Adrenal gland (tissue), 12 donors: Measurements from ENCODE around the gene FGF8. TPM values are rescaled to one million over a fixed set of nuclear protein-coding genes. Genes with fewer than 3 reads are reported as not detected.

ENCODE experiments used
- DNase-seq, 7 donors: peaks; one replicate each; pipeline ENCODE4 v3.0.0-alpha.2; 2019 to 2020
- H3K27ac ChIP-seq, 5 donors: fragments of 200-600 bp; sonication (generic) in 4 of 5; 1 replicate in 3 of 5; 2 replicates in 2 of 5; pipeline versions ENCODE4 v1.5.1 to v1.8.0; 2016 to 2020; ENCODE audit warnings: mild to moderate bottlenecking in 1 of 5
- H3K27me3 ChIP-seq: fragments of 200-600 bp; 2 replicates; pipeline ENCODE4 v1.8.0; 2021
- H3K36me3 ChIP-seq, 2 donors: fragments of 200-600 bp; replicated peaks in 1 of 2; 1 replicate in 1 of 2; 2 replicates in 1 of 2; pipeline versions ENCODE4 v1.5.1 to v1.8.0; 2018 to 2022
- H3K4me1 ChIP-seq, 2 donors: fragments of 200-600 bp; replicated peaks in 1 of 2; 1 replicate in 1 of 2; 2 replicates in 1 of 2; pipeline versions ENCODE4 v1.5.1 to v1.8.0; 2018 to 2021
- H3K4me3 ChIP-seq, 4 donors: fragments of 200-600 bp; sonication (generic) in 3 of 4; one replicate each; pipeline ENCODE4 v1.5.1; 2016 to 2018
- H3K9me3 ChIP-seq, 3 donors: fragments of 200-600 bp; sonication (generic) in 1 of 3; replicated peaks in 1 of 3; 1 replicate in 2 of 3; 2 replicates in 1 of 3; pipeline versions ENCODE4 v1.5.1 to v1.8.0; 2016 to 2021
- CTCF ChIP-seq, 6 experiments: fragments of 450-650 bp in 4 of 6; fragments of 200-600 bp in 2 of 6; sonication (generic) in 1 of 6; IDR thresholded peaks; 1 replicate in 5 of 6; 2 replicates in 1 of 6; pipeline versions ENCODE4 v1.5.1 to v1.8.0; 2016 to 2021; ENCODE audit warnings: antibody characterized with exemption in 6 of 6, mild to moderate bottlenecking in 2 of 6, moderate library complexity in 1 of 6
- POLR2A ChIP-seq, 2 donors: fragments of 450-650 bp; IDR thresholded peaks; one replicate each; pipeline ENCODE4 v1.6.1; 2017; ENCODE audit warnings: antibody characterized with exemption in 2 of 2, mild to moderate bottlenecking in 2 of 2, moderate library complexity in 1 of 2
- WGBS, 4 donors: extraction: QIAGEN DNeasy Blood & Tissue Kit in 2 of 4; methylation state at CpG; one replicate each; pipeline versions ENCODE4 v1.1.5 to v1.1.7; 2013 to 2017; 5-methylcytosine and 5-hydroxymethylcytosine counted together
- intact Hi-C, 2 donors: fragments of 100-400 bp; cut with DNase I; formaldehyde crosslinking; loops; one replicate each; pipeline versions ENCODE4 v1.14.1 to v1.15.0; 2022 to 2023
- polyA plus RNA-seq, 3 donors: library from polyadenylated mRNA; stranded (reverse); fragments of 200-250 nt in 2 of 3; fragments of 350-450 nt in 1 of 3; fragmentation: Illumina TruSeq in 1 of 3; extraction: RNeasy Lipid Tissue Mini Kit (QIAGEN cat#74804) in 1 of 3; gene quantifications; one replicate each; pipeline ENCODE4 v1.2.3, GENCODE V29; 2013 to 2014
- total RNA-seq, 9 donors: library from RNA; depleted of rRNA in 4 of 9; stranded (reverse); fragments of >200 nt in 4 of 9; fragments of 120-200 nt in 1 of 9; fragmentation: NEBNext Ultra II Directional in 1 of 9; extraction: Animal tissue kit (Norgen Biotek cat#: 25700) in 1 of 9; gene quantifications; one replicate each; pipeline versions ENCODE4 v1.1.0 to v1.2.4, GENCODE V29; 2013 to 2023
- donor health status: healthy with polysubstance abuse.
- donor health status: Bipolar disorder and iron deficiency.
- donor health status: DM: yes; HTN: yes; CAD: no.
- donor health status: DM: no; HTN: no; CAD: no.
- donor health status: DM: no; HTN: no; CAD: no.
- donor health status: DM: yes; HTN: yes; CAD: no.

Gene FGF8
- total and polyA plus RNA-seq, 12 donors = not detected

- Histone ChIP-seq H3K4me3 (no peak overlapping the region), H3K27me3 (peaks cover 44% of the 10 kb centered on the region), H3K27ac (no peak overlapping the region), H3K36me3 (no peaks in the 10 kb centered on the region), H3K4me1 (peaks cover 29 to 34% of the 10 kb centered on the region in 2 donors), H3K9me3 (no peaks in the 10 kb centered on the region)
- intact Hi-C loops = loop anchor here in 1 of 2 donors (5.0 kb wide), 1 partner anchor 566 kb away; no protein-coding TSS in a partner anchor
- no peak for DNase-seq
- no peak for TF ChIP-seq CTCF (IDR thresholded peaks at IDR 0.05)
- TF ChIP-seq POLR2A (IDR thresholded peaks at IDR 0.05) = no peak
- 69 to 77% (median 72%) methylated on average over 6 to 12 of the region's 12 CpGs for WGBS, 4 donors
These were observed 2.4 kb upstream of the FGF8 start for GRCh38 chr10:101778151-101778780.

- no peak overlapping the region for H3K4me3 ChIP-seq
- peaks cover 27 to 31% of the 10 kb centered on the region in 2 donors for H3K4me1 ChIP-seq
- peaks cover 50% of the 10 kb centered on the region for H3K27me3 ChIP-seq
- intact Hi-C loops = loop anchor here in 1 of 2 donors (5.0 kb wide), 1 partner anchor 565 kb away; no protein-coding TSS in a partner anchor
- H3K36me3 ChIP-seq = no peaks in the 10 kb centered on the region
- WGBS, 4 donors = 91 to 94% (median 92%) methylated on average over 3 of the region's 3 CpGs
- H3K9me3 ChIP-seq = no peaks in the 10 kb centered on the region
- H3K27ac ChIP-seq = no peak overlapping the region
- no peak for TF ChIP-seq CTCF (IDR thresholded peaks at IDR 0.05)
- no peak for TF ChIP-seq POLR2A (IDR thresholded peaks at IDR 0.05)
- DNase-seq = no peak
These were observed 1.8 kb upstream of the FGF8 start for GRCh38 chr10:101777619-101778145.

- TF ChIP-seq CTCF (IDR thresholded peaks at IDR 0.05) (no peak), POLR2A (IDR thresholded peaks at IDR 0.05) (no peak)
These were observed 375 bp upstream of the FGF8 start for GRCh38 chr10:101776161-101776817.

GRCh38 chr10:101774589-101775272 lies 1.2 kb downstream of the FGF8 start:
- intact Hi-C loops = loop anchor here in 1 of 2 donors (5.0 kb wide), 1 partner anchor 562 kb away; no protein-coding TSS in a partner anchor
- Histone ChIP-seq H3K4me1 (peaks cover 15 to 21% of the 10 kb centered on the region in 2 donors), H3K27me3 (peaks cover 75% of the 10 kb centered on the region), H3K4me3 (no peak overlapping the region), H3K9me3 (no peaks in the 10 kb centered on the region), H3K36me3 (no peaks in the 10 kb centered on the region), H3K27ac (no peak overlapping the region)
- 5 to 15% (median 9%) methylated on average over 10 to 32 of the region's 32 CpGs for WGBS, 4 donors
- DNase-seq = no peak
- TF ChIP-seq CTCF (IDR thresholded peaks at IDR 0.05) = no peak
- no peak for TF ChIP-seq POLR2A (IDR thresholded peaks at IDR 0.05)

More at GRCh38 chr10:101776161-101776817, 375 bp upstream of the FGF8 start:
- peak overlapping the region in 1 of 4 donors; percentile 50 for H3K4me3 ChIP-seq
- peaks cover 64% of the 10 kb centered on the region for H3K27me3 ChIP-seq
- peaks cover 20 to 28% of the 10 kb centered on the region in 2 donors for H3K4me1 ChIP-seq
- H3K36me3 ChIP-seq = no peaks in the 10 kb centered on the region
- no peaks in the 10 kb centered on the region for H3K9me3 ChIP-seq
- intact Hi-C loops = loop anchor here in 1 of 2 donors (5.0 kb wide), 1 partner anchor 564 kb away; no protein-coding TSS in a partner anchor
- no peak for DNase-seq
- no peak overlapping the region for H3K27ac ChIP-seq
- WGBS, 4 donors = 6 to 27% (median 15%) methylated on average over 21 to 67 of the region's 74 CpGs
